Left ventricle myocardium superior (tissue), 1 donor: ENCODE results near the gene VAMP5. TPM values are rescaled to one million over a fixed set of nuclear protein-coding genes. Genes with fewer than 3 reads are reported as not detected.
"Not testable (repeated sequence)": the region's sequence is repeated elsewhere in the genome, so short reads cannot be mapped to it uniquely, and the experiment has no call there.

Experiments used
- ATAC-seq: fragments of 200-7000 bp; cut with Tn5 transposase; one replicate; pipeline ENCODE4 v1.9.1; 2020; ENCODE audit warnings: mild to moderate bottlenecking, moderate library complexity
- DNase-seq: peaks from one replicate; pipeline ENCODE4 v3.0.0-alpha.2; 2020
- intact Hi-C: fragments of 100-400 bp; cut with micrococcal nuclease; formaldehyde crosslinking; loops from one replicate; pipeline ENCODE4 v1.11.0; 2022
- total RNA-seq: library from RNA; stranded (reverse); fragmentation: NEBNext Ultra II Directional; extraction: Animal tissue kit (Norgen Biotek cat#: 25700); gene quantifications from one replicate; pipeline ENCODE4 v1.2.1, GENCODE V29; 2021
- donor health status: DM: no; HTN: yes; CAD: no; lungs with severe emphysema.

Gene VAMP5
- total RNA-seq, 1 donor from 2014 or later = 54.8 TPM

DNA sequence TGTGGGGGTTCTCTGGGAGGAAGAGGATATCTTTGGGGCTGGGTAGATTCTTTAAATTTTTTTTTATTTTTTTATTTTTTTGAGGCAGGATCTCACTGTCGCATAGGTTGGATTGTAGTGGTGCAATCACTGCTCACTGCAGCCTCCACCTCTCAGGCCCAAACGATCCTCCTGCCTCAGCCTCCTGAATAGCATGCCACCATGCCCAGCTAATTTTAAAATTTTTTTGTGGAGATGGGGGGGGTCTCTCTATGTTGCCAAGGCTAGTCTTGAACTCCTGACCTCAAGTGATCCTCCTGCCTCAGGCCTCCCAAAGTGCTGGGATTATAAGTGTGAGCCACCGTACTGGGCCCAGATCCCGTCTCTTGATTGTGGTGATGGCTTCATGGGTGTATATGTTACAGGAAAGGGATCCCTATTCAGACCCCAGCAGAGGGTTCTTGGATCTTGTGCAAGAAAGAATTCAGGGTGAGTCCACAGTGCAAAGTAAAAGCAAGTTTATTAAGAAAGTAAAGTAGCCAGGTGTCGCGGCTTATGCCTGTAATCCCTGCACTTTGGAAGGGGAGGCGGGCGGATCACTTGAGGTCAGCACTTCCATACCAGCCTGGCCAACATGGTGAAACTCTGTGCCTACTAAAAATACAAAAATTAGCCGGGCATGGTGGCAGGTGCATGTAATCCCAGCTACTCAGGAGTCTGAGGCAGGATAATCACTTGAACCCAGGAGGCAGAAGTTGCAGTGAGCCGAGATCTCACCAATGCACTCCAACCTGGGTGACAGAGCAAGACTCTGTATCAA lies 29.7 kb downstream of the VAMP5 start:
- intact Hi-C loops = no loop called here
- DNase-seq (no peak), ATAC-seq (no peak)

DNA sequence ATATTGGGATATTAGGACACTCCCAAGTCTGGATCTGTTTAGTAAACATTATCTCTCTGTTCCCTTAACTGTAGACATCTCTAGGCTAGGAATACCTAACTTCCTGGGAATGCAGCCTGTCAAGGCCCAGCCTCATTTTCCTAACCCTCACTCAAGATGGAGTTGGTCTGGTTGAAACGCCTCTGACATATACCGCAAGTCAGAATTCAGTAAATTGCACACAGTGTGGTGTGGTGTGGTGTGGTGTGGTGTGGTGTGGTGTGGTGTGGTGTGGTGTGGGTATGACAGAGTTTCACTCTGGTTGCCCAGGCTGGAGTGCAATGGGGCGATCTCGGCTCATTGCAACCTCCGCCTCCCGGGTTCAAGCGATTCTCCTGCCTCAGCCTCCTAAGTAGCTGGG lies 30.5 kb downstream of the VAMP5 start:
- not testable (repeated sequence) for DNase-seq

DNA sequence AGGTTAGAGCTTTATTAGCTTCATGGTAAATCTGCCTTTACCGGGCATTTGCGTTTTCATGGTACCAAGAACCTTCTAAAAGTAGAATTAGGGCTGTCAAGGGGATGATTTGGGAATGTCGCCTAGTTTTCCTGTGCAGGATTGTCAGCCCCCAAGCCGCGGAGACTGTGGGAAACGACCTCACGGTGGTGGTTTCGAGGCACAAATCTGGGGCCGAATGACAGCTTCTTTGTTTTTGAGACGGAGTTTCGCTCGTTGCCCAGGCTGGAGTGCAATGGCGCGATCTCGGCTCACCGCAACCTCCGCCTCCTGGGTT lies 31.1 kb downstream of the VAMP5 start:
- intact Hi-C loops = no loop called here
- no peak for DNase-seq
- ATAC-seq = no peak

More for the DNA sequence above, 30.5 kb downstream of the VAMP5 start:
- ATAC-seq, intact Hi-C loops: not testable (repeated sequence)

DNA sequence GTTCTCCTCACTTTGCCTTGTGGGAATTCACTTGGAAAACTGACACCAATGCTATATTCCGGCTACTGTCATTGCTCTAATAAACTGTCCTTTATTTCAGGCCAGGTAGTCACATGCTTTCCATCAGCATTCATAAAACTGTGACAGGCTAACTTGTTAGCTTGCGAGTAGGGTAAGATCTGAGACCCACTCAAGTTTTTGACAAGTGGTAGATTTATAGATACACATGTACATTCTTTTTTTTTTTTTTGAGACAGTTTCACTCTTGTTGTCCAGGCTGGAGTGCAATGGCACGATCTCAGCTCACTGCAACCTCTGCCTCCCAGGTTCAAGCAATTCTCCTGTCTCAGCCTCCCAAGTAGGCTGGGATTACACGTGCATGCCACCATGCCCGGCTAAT lies 33.5 kb downstream of the VAMP5 start:
- ATAC-seq, intact Hi-C loops, DNase-seq: not testable (repeated sequence)

DNA sequence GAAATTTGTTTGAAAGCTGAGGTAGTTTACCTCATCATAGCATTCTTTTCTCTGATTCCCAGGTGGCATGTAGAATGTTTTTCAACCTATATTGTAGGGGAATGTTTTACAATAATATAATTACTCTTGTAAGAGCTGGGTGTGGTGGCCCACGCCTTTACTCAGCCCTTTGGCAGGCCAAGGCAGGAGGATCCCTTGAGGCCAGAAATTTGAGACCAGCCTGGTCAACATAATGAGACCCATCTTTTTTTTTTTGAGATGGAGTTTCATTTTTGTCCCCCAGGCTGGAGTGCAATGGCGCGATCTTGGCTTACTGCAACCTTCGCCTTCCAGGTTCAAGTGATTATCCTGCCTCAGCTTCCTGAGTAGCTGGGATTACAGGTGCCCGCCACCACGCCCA lies 35.4 kb downstream of the VAMP5 start:
- ATAC-seq (no peak), DNase-seq (no peak)
- intact Hi-C loops = no loop called here

DNA sequence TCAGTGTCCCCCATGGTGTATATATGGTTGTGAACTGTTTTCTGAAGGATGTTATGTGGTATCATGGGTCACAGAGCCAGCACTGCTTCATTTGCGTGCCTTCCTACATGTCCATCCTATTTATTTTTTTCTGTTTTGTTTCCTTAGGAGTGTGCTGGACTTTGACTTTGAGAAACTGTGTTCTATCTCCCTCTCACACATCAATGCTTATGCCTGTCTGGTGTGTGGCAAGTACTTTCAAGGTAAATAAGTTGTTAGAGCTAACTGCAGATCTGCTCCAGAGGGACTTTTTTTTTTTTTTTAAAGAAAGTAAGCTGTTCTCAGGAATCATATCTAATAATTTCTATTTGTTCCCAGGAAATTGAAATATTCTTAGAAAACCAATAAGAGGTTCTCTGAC lies 37.1 kb downstream of the VAMP5 start:
- intact Hi-C loops = no loop called here
- ATAC-seq (no peak), DNase-seq (no peak)

DNA sequence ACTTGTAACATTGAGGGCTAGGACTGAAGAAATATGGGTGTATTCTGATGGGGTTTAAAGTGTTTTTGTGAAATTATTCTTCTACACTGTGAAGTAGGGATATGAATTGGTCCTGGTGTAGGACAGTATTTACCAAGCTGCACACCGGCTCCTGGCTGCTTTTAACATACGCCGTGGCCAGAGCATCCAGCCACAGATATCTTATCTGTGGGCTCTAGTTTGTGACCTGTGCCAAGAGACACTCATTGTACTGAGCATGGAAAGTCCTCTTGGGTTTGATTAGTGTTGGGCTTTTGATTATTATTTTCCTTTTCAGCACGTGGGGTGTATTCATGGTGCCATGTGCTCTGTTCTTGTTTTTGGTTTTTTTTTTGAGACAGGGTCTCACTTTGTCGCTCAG lies 39.8 kb downstream of the VAMP5 start:
- peak; percentile 92 for ATAC-seq
- intact Hi-C loops = no loop called here
- DNase-seq = peak; percentile 43

DNA sequence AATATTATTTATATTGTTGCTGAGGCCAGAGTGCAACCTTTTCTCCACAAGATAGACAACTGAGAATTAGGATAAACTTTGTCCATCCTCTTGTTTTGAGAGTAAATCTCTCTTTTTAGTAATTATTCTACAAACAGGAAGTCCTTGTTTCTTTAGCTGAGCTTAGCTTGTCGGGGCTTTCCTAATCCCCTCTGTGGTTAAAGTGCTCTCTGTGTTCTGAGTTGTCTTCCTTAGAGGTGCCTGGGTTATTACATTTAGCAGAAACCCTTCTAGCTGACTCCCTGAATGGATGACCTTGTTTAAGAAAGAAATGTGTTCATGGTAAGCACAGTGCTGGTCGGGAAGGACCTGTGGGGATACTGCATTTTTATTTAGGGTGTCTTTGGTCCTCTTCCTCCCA lies 44.4 kb downstream of the VAMP5 start:
- no peak for ATAC-seq
- intact Hi-C loops = no loop called here
- no peak for DNase-seq

DNA sequence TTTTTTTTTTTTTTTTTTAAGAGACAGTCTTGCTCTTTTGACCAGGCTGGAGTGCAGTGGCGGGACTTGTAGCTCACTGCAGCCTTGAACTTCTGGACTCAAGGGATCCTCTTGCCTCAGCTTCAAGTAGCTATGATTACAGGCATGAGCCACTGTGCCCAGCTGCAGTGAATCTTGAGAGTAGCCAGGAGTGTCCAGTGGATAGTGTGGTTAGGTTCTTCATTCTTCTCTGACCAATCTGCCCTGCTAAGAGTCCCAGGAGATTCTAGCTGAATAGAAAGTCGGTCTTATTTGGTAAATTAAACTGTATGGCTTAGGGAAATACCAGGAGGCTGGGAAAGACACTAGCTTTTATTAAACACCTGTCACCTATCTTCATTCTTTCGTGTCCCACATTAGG lies 47.1 kb downstream of the VAMP5 start:
- no peak for DNase-seq
- intact Hi-C loops = no loop called here
- no peak for ATAC-seq

DNA sequence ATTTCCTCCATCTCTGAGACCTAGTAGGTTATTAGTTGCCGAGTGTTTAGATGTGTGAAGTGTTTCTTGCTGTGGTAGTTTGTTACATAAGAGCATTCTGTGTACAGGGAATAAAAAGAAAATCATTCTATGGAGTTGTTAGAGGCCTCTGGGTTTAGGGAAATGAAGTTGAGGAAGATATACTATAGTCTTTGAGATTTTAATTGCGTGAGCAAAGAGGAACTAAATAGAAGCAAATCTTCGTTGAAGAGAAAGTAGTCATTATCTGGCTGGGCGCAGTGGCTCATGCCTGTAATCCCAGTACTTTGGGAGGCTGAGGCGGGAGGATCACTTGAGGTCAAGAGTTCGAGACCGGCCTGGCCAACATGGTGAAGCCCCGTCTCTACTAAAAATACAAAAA lies 50.8 kb downstream of the VAMP5 start:
- DNase-seq (no peak), ATAC-seq (no peak)
- intact Hi-C loops = no loop called here

DNA sequence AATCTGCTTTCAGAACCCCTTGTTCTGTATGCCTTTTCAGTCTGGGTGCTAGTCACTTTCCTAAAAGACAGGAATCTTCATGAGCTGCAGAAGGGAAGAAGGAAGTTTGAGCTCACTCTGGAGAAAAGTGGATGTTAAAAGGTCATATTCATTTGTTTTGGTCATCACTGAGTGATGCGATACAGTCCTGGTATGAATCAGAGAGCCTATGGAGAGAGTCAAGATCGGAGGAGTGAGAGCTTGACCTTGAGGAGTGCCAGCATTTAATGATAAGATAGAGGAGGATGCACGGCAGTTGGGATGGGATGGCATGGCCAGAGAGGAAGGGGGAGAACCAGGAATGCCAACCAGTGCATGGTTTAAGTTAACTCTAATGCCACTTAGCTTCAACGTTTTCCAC lies 51.4 kb downstream of the VAMP5 start:
- DNase-seq (no peak), ATAC-seq (peak; percentile 30)
- intact Hi-C loops = no loop called here

DNA sequence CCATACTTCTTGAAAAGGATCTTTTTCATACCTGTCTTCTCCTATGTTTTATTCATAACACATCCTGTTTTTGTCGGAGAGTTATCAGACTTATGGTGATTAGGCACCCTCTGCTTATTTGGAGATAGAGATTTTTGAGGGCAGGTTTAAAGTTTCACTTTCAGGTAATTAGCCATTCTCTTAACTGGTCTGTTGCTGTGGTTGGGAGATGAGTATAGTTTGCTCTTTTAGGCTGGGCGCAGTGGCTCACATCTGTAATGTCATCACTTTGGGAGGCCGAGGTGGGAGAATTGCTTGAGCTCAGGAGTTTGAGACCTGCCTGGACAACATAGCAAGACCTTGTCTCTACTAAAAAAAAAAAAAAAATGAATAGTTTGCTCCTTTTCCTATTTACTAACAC lies 58.5 kb downstream of the VAMP5 start:
- ATAC-seq (no peak), DNase-seq (no peak)
- intact Hi-C loops = no loop called here

Other genes starting within 250 kb of the VAMP5 start
- 31.2 TPM for gene RETSAT, start 229.9 kb upstream of the VAMP5 start, total RNA-seq
- gene ELMOD3, start 229.7 kb upstream of the VAMP5 start, total RNA-seq = 10.4 TPM
- 6.1 TPM for gene CAPG, start 174.1 kb upstream of the VAMP5 start, total RNA-seq
- gene SH2D6, start 165.7 kb upstream of the VAMP5 start, total RNA-seq = not detected
- 130 TPM for gene MAT2A, start 45.3 kb upstream of the VAMP5 start, total RNA-seq
- 28.1 TPM for gene GGCX, start 22.9 kb upstream of the VAMP5 start, total RNA-seq
- 17.1 TPM for gene VAMP8, start 6.8 kb upstream of the VAMP5 start, total RNA-seq
- gene RNF181, start 11.3 kb downstream of the VAMP5 start, total RNA-seq = 89.9 TPM
- 14.9 TPM for gene TMEM150A, start 18.3 kb downstream of the VAMP5 start, total RNA-seq
- gene C2orf68, start 27.6 kb downstream of the VAMP5 start, total RNA-seq = 29.2 TPM
- 30.0 TPM for gene USP39, start 31.8 kb downstream of the VAMP5 start, total RNA-seq
- gene SFTPB, start 83.8 kb downstream of the VAMP5 start, total RNA-seq = 0.50 TPM
- gene GNLY, start 109.9 kb downstream of the VAMP5 start, total RNA-seq = 2.3 TPM
- gene ATOH8, start 169.6 kb downstream of the VAMP5 start, total RNA-seq = 29.6 TPM